ENCODE results near the gene SNX9.

DNA sequence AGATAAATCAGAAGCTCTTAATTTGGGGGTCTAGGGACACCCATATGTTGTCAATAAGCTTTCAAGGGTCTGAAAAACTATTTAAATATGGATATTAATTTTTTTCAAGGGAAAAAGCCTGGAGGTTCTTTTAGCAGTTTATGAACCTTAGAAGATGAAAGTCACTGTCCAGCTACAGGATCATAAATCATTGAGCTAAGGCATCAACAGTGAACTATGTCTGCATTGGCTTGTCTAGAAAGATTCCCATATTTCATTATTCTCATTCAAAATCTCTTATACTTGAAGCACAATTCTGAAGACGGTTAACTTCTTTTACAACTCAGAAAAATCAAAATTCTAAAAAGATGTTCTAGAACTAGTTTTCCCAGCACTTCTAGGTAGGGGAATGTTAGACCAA lies 34.9 kb upstream of the SNX9 start:
- TF ChIP-seq, protein P1, sequence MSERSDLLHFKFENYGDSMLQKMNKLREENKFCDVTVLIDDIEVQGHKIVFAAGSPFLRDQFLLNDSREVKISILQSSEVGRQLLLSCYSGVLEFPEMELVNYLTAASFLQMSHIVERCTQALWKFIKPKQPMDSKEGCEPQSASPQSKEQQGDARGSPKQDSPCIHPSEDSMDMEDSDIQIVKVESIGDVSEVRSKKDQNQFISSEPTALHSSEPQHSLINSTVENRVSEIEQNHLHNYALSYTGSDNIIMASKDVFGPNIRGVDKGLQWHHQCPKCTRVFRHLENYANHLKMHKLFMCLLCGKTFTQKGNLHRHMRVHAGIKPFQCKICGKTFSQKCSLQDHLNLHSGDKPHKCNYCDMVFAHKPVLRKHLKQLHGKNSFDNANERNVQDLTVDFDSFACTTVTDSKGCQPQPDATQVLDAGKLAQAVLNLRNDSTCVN (tag by site-specific recombination; optimal IDR thresholded peaks at IDR 0.05), result no peak
- TF ChIP-seq, protein P2, sequence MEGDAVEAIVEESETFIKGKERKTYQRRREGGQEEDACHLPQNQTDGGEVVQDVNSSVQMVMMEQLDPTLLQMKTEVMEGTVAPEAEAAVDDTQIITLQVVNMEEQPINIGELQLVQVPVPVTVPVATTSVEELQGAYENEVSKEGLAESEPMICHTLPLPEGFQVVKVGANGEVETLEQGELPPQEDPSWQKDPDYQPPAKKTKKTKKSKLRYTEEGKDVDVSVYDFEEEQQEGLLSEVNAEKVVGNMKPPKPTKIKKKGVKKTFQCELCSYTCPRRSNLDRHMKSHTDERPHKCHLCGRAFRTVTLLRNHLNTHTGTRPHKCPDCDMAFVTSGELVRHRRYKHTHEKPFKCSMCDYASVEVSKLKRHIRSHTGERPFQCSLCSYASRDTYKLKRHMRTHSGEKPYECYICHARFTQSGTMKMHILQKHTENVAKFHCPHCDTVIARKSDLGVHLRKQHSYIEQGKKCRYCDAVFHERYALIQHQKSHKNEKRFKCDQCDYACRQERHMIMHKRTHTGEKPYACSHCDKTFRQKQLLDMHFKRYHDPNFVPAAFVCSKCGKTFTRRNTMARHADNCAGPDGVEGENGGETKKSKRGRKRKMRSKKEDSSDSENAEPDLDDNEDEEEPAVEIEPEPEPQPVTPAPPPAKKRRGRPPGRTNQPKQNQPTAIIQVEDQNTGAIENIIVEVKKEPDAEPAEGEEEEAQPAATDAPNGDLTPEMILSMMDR (tag by site-specific recombination; IDR thresholded peaks at IDR 0.05), result no peak
- TF ChIP-seq ZNF366 (tag by site-specific recombination; conservative IDR thresholded peaks at IDR 0.05) (no peak), ZNF776 (tag by site-specific recombination; IDR thresholded peaks at IDR 0.05; ENCODE audit: borderline replicate concordance) (no peak), ZNF785 (tag by site-specific recombination; IDR thresholded peaks at IDR 0.05) (no peak), ZNF830 (tag by site-specific recombination; IDR thresholded peaks at IDR 0.05; ENCODE audit: low read depth) (no peak)
- TF ChIP-seq, protein P3, sequence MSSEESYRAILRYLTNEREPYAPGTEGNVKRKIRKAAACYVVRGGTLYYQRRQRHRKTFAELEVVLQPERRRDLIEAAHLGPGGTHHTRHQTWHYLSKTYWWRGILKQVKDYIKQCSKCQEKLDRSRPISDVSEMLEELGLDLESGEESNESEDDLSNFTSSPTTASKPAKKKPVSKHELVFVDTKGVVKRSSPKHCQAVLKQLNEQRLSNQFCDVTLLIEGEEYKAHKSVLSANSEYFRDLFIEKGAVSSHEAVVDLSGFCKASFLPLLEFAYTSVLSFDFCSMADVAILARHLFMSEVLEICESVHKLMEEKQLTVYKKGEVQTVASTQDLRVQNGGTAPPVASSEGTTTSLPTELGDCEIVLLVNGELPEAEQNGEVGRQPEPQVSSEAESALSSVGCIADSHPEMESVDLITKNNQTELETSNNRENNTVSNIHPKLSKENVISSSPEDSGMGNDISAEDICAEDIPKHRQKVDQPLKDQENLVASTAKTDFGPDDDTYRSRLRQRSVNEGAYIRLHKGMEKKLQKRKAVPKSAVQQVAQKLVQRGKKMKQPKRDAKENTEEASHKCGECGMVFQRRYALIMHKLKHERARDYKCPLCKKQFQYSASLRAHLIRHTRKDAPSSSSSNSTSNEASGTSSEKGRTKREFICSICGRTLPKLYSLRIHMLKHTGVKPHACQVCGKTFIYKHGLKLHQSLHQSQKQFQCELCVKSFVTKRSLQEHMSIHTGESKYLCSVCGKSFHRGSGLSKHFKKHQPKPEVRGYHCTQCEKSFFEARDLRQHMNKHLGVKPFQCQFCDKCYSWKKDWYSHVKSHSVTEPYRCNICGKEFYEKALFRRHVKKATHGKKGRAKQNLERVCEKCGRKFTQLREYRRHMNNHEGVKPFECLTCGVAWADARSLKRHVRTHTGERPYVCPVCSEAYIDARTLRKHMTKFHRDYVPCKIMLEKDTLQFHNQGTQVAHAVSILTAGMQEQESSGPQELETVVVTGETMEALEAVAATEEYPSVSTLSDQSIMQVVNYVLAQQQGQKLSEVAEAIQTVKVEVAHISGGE (tag by site-specific recombination; conservative IDR thresholded peaks at IDR 0.05; ENCODE audit: low read depth), result no peak

All from HEK293 (cell line).